ENCODE results near the gene TUBA3C.
"Not testable (repeated sequence)": the region's sequence is repeated elsewhere in the genome, so short reads cannot be mapped to it uniquely, and the experiment has no call there.

TUBA3C gene

GRCh38 chr13:19181621-19182485 lies at the start of gene TUBA3C:
Gene TUBA3C, minus strand, starts transcription at chr13:19181824. Its CDS starts 77 bp downstream, at chr13:19181747.
- DNase-seq, result no peak

GRCh38 chr13:19207413-19207812 lies 25.8 kb upstream of the TUBA3C start:
- not testable (repeated sequence) for DNase-seq

- not testable (repeated sequence) for DNase-seq
These were observed 11.0 kb upstream of the TUBA3C start for GRCh38 chr13:19192622-19193021.

- DNase-seq, result not testable (repeated sequence)
These were observed 8.3 kb upstream of the TUBA3C start for GRCh38 chr13:19189911-19190310.

- not testable (repeated sequence) for DNase-seq
These were observed 7.7 kb upstream of the TUBA3C start for GRCh38 chr13:19189368-19189767.

- DNase-seq, result no peak
These were observed 4.4 kb upstream of the TUBA3C start for GRCh38 chr13:19185865-19186645.

- DNase-seq, result no peak
These were observed 3.7 kb upstream of the TUBA3C start for GRCh38 chr13:19185086-19185864.

GRCh38 chr13:19184176-19184575 lies 2.6 kb upstream of the TUBA3C start:
- DNase-seq, result no peak

- no peak for DNase-seq
These were observed 2.1 kb upstream of the TUBA3C start for GRCh38 chr13:19183676-19184075.

GRCh38 chr13:19182536-19182935 lies 912 bp upstream of the TUBA3C start:
- no peak for DNase-seq

- DNase-seq, result no peak
These were observed 503 bp downstream of the TUBA3C start for GRCh38 chr13:19181021-19181620.

GRCh38 chr13:19179916-19180315 lies 1.7 kb downstream of the TUBA3C start:
- DNase-seq, result no peak

GRCh38 chr13:19178901-19179593 lies 2.6 kb downstream of the TUBA3C start:
- DNase-seq, result no peak

- not testable (repeated sequence) for DNase-seq
These were observed 4.4 kb downstream of the TUBA3C start for GRCh38 chr13:19176981-19177776.

GRCh38 chr13:19173752-19174151 lies 7.9 kb downstream of the TUBA3C start:
- no peak for DNase-seq

GRCh38 chr13:19172647-19173030 lies 9.0 kb downstream of the TUBA3C start:
- DNase-seq, result no peak

GRCh38 chr13:19172007-19172646 lies 9.5 kb downstream of the TUBA3C start:
- DNase-seq, result no peak

GRCh38 chr13:19171563-19171962 lies 10.1 kb downstream of the TUBA3C start:
- DNase-seq, result no peak

- DNase-seq, result no peak
These were observed 11.6 kb downstream of the TUBA3C start for GRCh38 chr13:19169991-19170390.

GRCh38 chr13:19169496-19169895 lies 12.1 kb downstream of the TUBA3C start:
- DNase-seq, result no peak

- no peak for DNase-seq
These were observed 20.3 kb downstream of the TUBA3C start for GRCh38 chr13:19161308-19161707.

Measured in RPMI8226 (cell line).